Measurements from ENCODE around the gene NCCRP1. TPM values are rescaled to one million over a fixed set of nuclear protein-coding genes. Genes with fewer than 3 reads are reported as not detected.

The NCCRP1 gene
- 5.0 and 5.2 TPM in 2 replicates for polyA plus RNA-seq (2013)

GRCh38 chr19:39196860-39197562, at the start of gene NCCRP1:
NCCRP1 (plus strand) TSS chr19:39196964; CDS start chr19:39196983, 19 bp downstream.
- no peaks in the 10 kb centered on the region for H3K79me2 ChIP-seq (ENCODE audit: control insufficient read depth, insufficient read depth, low read length, poor library complexity)
- H3K79me1 ChIP-seq (ENCODE audit: low read length) = no peaks in the 10 kb centered on the region
- no peaks in the 10 kb centered on the region for H3K36me3 ChIP-seq (ENCODE audit: control insufficient read depth in 1 of 2, insufficient read depth in 2 of 2, low read length in 2 of 2)
- H3K4me1 ChIP-seq (ENCODE audit: control insufficient read depth in 1 of 2, insufficient read depth in 2 of 2, low read length in 2 of 2) = peaks cover 5 to 6% of the 10 kb centered on the region in 2 experiments
- no peak within 1 kb of the TSS for H4K91ac ChIP-seq (ENCODE audit: low read depth, low read length)
- H3K9me3 ChIP-seq (ENCODE audit: insufficient read depth, low read depth, low read length) = peaks cover 3% of the 10 kb centered on the region
- no peak for DNase-seq
- no peak within 1 kb of the TSS for H2AK5ac ChIP-seq (ENCODE audit: low read length)
- no CpG with 5 or more reads among the region's 51 CpGs for WGBS (ENCODE audit: extremely low coverage, insufficient coverage, insufficient read length)
- H3K4me3 ChIP-seq (ENCODE audit: low read depth, low read length) = peak within 1 kb of the TSS; percentile 50
- H3K27me3 ChIP-seq (ENCODE audit: insufficient read depth, low read length) = peaks cover 11% of the 10 kb centered on the region
- H3K4ac ChIP-seq (ENCODE audit: low read depth, low read length) = no peak within 1 kb of the TSS
- no peak within 1 kb of the TSS for H3K18ac ChIP-seq (ENCODE audit: low read length)
- H2BK120ac ChIP-seq (ENCODE audit: insufficient read depth, low read length, poor library complexity) = no peak within 1 kb of the TSS
- no peak within 1 kb of the TSS for H3K27ac ChIP-seq (ENCODE audit: low read depth, low read length)
- no peak within 1 kb of the TSS for H3K14ac ChIP-seq (ENCODE audit: low read length)
- H3K23ac ChIP-seq (ENCODE audit: low read length) = no peak within 1 kb of the TSS
- H2BK12ac ChIP-seq (ENCODE audit: low read length) = no peak within 1 kb of the TSS
- H2BK5ac ChIP-seq (ENCODE audit: low read depth, low read length, poor library complexity) = no peak within 1 kb of the TSS
- H4K8ac ChIP-seq (ENCODE audit: low read depth, low read length) = no peak within 1 kb of the TSS
- no peak within 1 kb of the TSS for H4K12ac ChIP-seq (ENCODE audit: low read depth, low read length)
- peak within 1 kb of the TSS; percentile 41 for H3K4me2 ChIP-seq (ENCODE audit: low read length)
- no peak within 1 kb of the TSS for H2AFZ ChIP-seq (ENCODE audit: insufficient read depth, low read length, poor library complexity)
- no peak within 1 kb of the TSS for H3K9ac ChIP-seq (ENCODE audit: low read length)

GRCh38 chr19:39147480-39147879, 49.3 kb upstream of the NCCRP1 start:
- Histone ChIP-seq H3K9me3 (ENCODE audit: insufficient read depth, low read depth, low read length) (no peaks in the 10 kb centered on the region), H2AK5ac (ENCODE audit: low read length) (no peak overlapping the region), H3K18ac (ENCODE audit: low read length) (no peak overlapping the region), H3K27ac (ENCODE audit: low read depth, low read length) (no peak overlapping the region), H3K4me1 (ENCODE audit: control insufficient read depth in 1 of 2, insufficient read depth in 2 of 2, low read length in 2 of 2) (peaks cover 15 to 28% of the 10 kb centered on the region in 2 experiments), H4K91ac (ENCODE audit: low read depth, low read length) (no peak overlapping the region), H3K27me3 (ENCODE audit: insufficient read depth, low read length) (no peaks in the 10 kb centered on the region), H3K79me1 (ENCODE audit: low read length) (peaks cover 13% of the 10 kb centered on the region), H3K9ac (ENCODE audit: low read length) (no peak overlapping the region), H3K23ac (ENCODE audit: low read length) (no peak overlapping the region), H2AFZ (ENCODE audit: insufficient read depth, low read length, poor library complexity) (no peak overlapping the region), H3K4me2 (ENCODE audit: low read length) (no peak overlapping the region), H3K4me3 (ENCODE audit: low read depth, low read length) (no peak overlapping the region), H4K12ac (ENCODE audit: low read depth, low read length) (no peak overlapping the region), H2BK12ac (ENCODE audit: low read length) (no peak overlapping the region), H2BK5ac (ENCODE audit: low read depth, low read length, poor library complexity) (no peak overlapping the region), H3K36me3 (ENCODE audit: control insufficient read depth in 1 of 2, insufficient read depth in 2 of 2, low read length in 2 of 2) (peaks cover 0 to 3% of the 10 kb centered on the region in 2 experiments), H4K8ac (ENCODE audit: low read depth, low read length) (no peak overlapping the region), H2BK120ac (ENCODE audit: insufficient read depth, low read length, poor library complexity) (no peak overlapping the region), H3K79me2 (ENCODE audit: control insufficient read depth, insufficient read depth, low read length, poor library complexity) (peaks cover 17% of the 10 kb centered on the region), H3K4ac (ENCODE audit: low read depth, low read length) (no peak overlapping the region), H3K14ac (ENCODE audit: low read length) (no peak overlapping the region)
- no peak for DNase-seq
- no CpG with 5 or more reads among the region's 3 CpGs for WGBS (ENCODE audit: extremely low coverage, insufficient coverage, insufficient read length)

GRCh38 chr19:39148939-39149529, 47.7 kb upstream of the NCCRP1 start:
- H3K4me2 ChIP-seq (ENCODE audit: low read length) = no peak overlapping the region
- H3K14ac ChIP-seq (ENCODE audit: low read length) = no peak overlapping the region
- H3K79me2 ChIP-seq (ENCODE audit: control insufficient read depth, insufficient read depth, low read length, poor library complexity) = peaks cover 17% of the 10 kb centered on the region
- H3K4me3 ChIP-seq (ENCODE audit: low read depth, low read length) = no peak overlapping the region
- no peak overlapping the region for H4K12ac ChIP-seq (ENCODE audit: low read depth, low read length)
- no peak overlapping the region for H3K27ac ChIP-seq (ENCODE audit: low read depth, low read length)
- H4K91ac ChIP-seq (ENCODE audit: low read depth, low read length) = no peak overlapping the region
- H3K9ac ChIP-seq (ENCODE audit: low read length) = no peak overlapping the region
- no peak overlapping the region for H3K18ac ChIP-seq (ENCODE audit: low read length)
- H3K36me3 ChIP-seq (ENCODE audit: control insufficient read depth in 1 of 2, insufficient read depth in 2 of 2, low read length in 2 of 2) = peaks cover 1 to 3% of the 10 kb centered on the region in 2 experiments
- no CpG with 5 or more reads among the region's 10 CpGs for WGBS (ENCODE audit: extremely low coverage, insufficient coverage, insufficient read length)
- peaks cover 14% of the 10 kb centered on the region for H3K79me1 ChIP-seq (ENCODE audit: low read length)
- no peak overlapping the region for H2BK5ac ChIP-seq (ENCODE audit: low read depth, low read length, poor library complexity)
- peaks cover 19 to 27% of the 10 kb centered on the region in 2 experiments for H3K4me1 ChIP-seq (ENCODE audit: control insufficient read depth in 1 of 2, insufficient read depth in 2 of 2, low read length in 2 of 2)
- H3K27me3 ChIP-seq (ENCODE audit: insufficient read depth, low read length) = no peaks in the 10 kb centered on the region
- no peak overlapping the region for H4K8ac ChIP-seq (ENCODE audit: low read depth, low read length)
- H2AK5ac ChIP-seq (ENCODE audit: low read length) = no peak overlapping the region
- H3K9me3 ChIP-seq (ENCODE audit: insufficient read depth, low read depth, low read length) = no peaks in the 10 kb centered on the region
- no peak for DNase-seq
- H3K23ac ChIP-seq (ENCODE audit: low read length) = no peak overlapping the region
- no peak overlapping the region for H2AFZ ChIP-seq (ENCODE audit: insufficient read depth, low read length, poor library complexity)
- H2BK120ac ChIP-seq (ENCODE audit: insufficient read depth, low read length, poor library complexity) = no peak overlapping the region
- peak overlapping the region; percentile 57 for H3K4ac ChIP-seq (ENCODE audit: low read depth, low read length)
- no peak overlapping the region for H2BK12ac ChIP-seq (ENCODE audit: low read length)

GRCh38 chr19:39150235-39150634, 46.5 kb upstream of the NCCRP1 start:
- no peak overlapping the region for H2BK5ac ChIP-seq (ENCODE audit: low read depth, low read length, poor library complexity)
- no peak overlapping the region for H3K14ac ChIP-seq (ENCODE audit: low read length)
- H3K4ac ChIP-seq (ENCODE audit: low read depth, low read length) = peak overlapping the region; percentile 59
- H3K79me2 ChIP-seq (ENCODE audit: control insufficient read depth, insufficient read depth, low read length, poor library complexity) = peaks cover 20% of the 10 kb centered on the region
- no peak overlapping the region for H3K9ac ChIP-seq (ENCODE audit: low read length)
- no peaks in the 10 kb centered on the region for H3K9me3 ChIP-seq (ENCODE audit: insufficient read depth, low read depth, low read length)
- H2AFZ ChIP-seq (ENCODE audit: insufficient read depth, low read length, poor library complexity) = no peak overlapping the region
- no peaks in the 10 kb centered on the region for H3K27me3 ChIP-seq (ENCODE audit: insufficient read depth, low read length)
- no peak overlapping the region for H3K27ac ChIP-seq (ENCODE audit: low read depth, low read length)
- no peak for DNase-seq
- peaks cover 17% of the 10 kb centered on the region for H3K79me1 ChIP-seq (ENCODE audit: low read length)
- H4K91ac ChIP-seq (ENCODE audit: low read depth, low read length) = no peak overlapping the region
- H4K8ac ChIP-seq (ENCODE audit: low read depth, low read length) = no peak overlapping the region
- H3K18ac ChIP-seq (ENCODE audit: low read length) = peak overlapping the region; percentile 9
- H3K36me3 ChIP-seq (ENCODE audit: control insufficient read depth in 1 of 2, insufficient read depth in 2 of 2, low read length in 2 of 2) = peaks cover 2 to 3% of the 10 kb centered on the region in 2 experiments
- H4K12ac ChIP-seq (ENCODE audit: low read depth, low read length) = no peak overlapping the region
- no peak overlapping the region for H2BK120ac ChIP-seq (ENCODE audit: insufficient read depth, low read length, poor library complexity)
- no peak overlapping the region for H3K4me2 ChIP-seq (ENCODE audit: low read length)
- H3K4me1 ChIP-seq (ENCODE audit: control insufficient read depth in 1 of 2, insufficient read depth in 2 of 2, low read length in 2 of 2) = peaks cover 24 to 27% of the 10 kb centered on the region in 2 experiments
- no peak overlapping the region for H2AK5ac ChIP-seq (ENCODE audit: low read length)
- H3K23ac ChIP-seq (ENCODE audit: low read length) = no peak overlapping the region
- H2BK12ac ChIP-seq (ENCODE audit: low read length) = peak overlapping the region; percentile 18
- H3K4me3 ChIP-seq (ENCODE audit: low read depth, low read length) = no peak overlapping the region
- no CpG with 5 or more reads among the region's 8 CpGs for WGBS (ENCODE audit: extremely low coverage, insufficient coverage, insufficient read length)
